GM19463 (cell line): ENCODE results near the gene MBP.
"Not testable (repeated sequence)": the region's sequence is repeated elsewhere in the genome, so short reads cannot be mapped to it uniquely, and the experiment has no call there.

Experiments
- ATAC-seq: cut with Tn5 transposase; IDR thresholded peaks from one replicate; pipeline ENCODE4 v1.9.1; 2021; ENCODE audit warnings: mild to moderate bottlenecking, moderate library complexity; ENCODE audit not compliant: unreplicated experiment

The MBP gene

GRCh38 chr18:77035380-77036187, 97.0 kb downstream of the MBP start:
- no peak for ATAC-seq

GRCh38 chr18:77033575-77033974, 99.0 kb downstream of the MBP start:
- ATAC-seq = no peak

GRCh38 chr18:77032181-77032701, 100.3 kb downstream of the MBP start:
- ATAC-seq = no peak

- no peak for ATAC-seq
These were observed 100.9 kb downstream of the MBP start for GRCh38 chr18:77031662-77032061.

GRCh38 chr18:77030201-77030600, 102.4 kb downstream of the MBP start:
- no peak for ATAC-seq

GRCh38 chr18:77025831-77026363, 106.7 kb downstream of the MBP start:
- ATAC-seq = no peak

- no peak for ATAC-seq
These were observed 107.5 kb downstream of the MBP start for GRCh38 chr18:77025123-77025522.

GRCh38 chr18:77024476-77024875, 108.1 kb downstream of the MBP start:
- ATAC-seq = no peak

GRCh38 chr18:77023102-77023782, 109.3 kb downstream of the MBP start:
- no peak for ATAC-seq

- ATAC-seq = no peak
These were observed 110.0 kb downstream of the MBP start for GRCh38 chr18:77022556-77022955.

GRCh38 chr18:77022116-77022515, 110.5 kb downstream of the MBP start:
- ATAC-seq = no peak

- not testable (repeated sequence) for ATAC-seq
These were observed 111.1 kb downstream of the MBP start for GRCh38 chr18:77021478-77021877.

GRCh38 chr18:77021075-77021474, 111.5 kb downstream of the MBP start:
- no peak for ATAC-seq

GRCh38 chr18:77020561-77020960, 112.0 kb downstream of the MBP start:
- ATAC-seq = no peak

- ATAC-seq = no peak
These were observed 112.9 kb downstream of the MBP start for GRCh38 chr18:77019641-77020040.

GRCh38 chr18:77018650-77019049, 113.9 kb downstream of the MBP start:
- ATAC-seq = not testable (repeated sequence)

- ATAC-seq = no peak
These were observed 115.2 kb downstream of the MBP start for GRCh38 chr18:77017355-77017754.

- no peak for ATAC-seq
These were observed 115.6 kb downstream of the MBP start for GRCh38 chr18:77016936-77017335.

- ATAC-seq = no peak
These were observed 116.5 kb downstream of the MBP start for GRCh38 chr18:77015771-77016710.

- no peak for ATAC-seq
These were observed 117.4 kb downstream of the MBP start for GRCh38 chr18:77015169-77015568.

GRCh38 chr18:77014538-77014937, 118.0 kb downstream of the MBP start:
- no peak for ATAC-seq
